Stimulated activated CD4-positive, alpha-beta T cell treated with anti-CD3 and anti-CD28 coated beads, Interleukin-15, amount 100 ng/mL, for 24 hours (primary cell): Measurements from ENCODE around the gene GABRG2.
"Not testable (repeated sequence)": the region's sequence is repeated elsewhere in the genome, so short reads cannot be mapped to it uniquely, and the experiment has no call there.

Experiments used
- DNase-seq: peaks from one replicate; pipeline ENCODE4 v3.0.0-alpha.2; 2020

GABRG2 gene

GRCh38 chr5:162067655-162068411 lies at the start of gene GABRG2:
Gene GABRG2 (plus strand): TSS chr5:162067773. CDS start chr5:162068000, 227 bp downstream.
- no peak for DNase-seq

GRCh38 chr5:162025312-162025711 lies 42.3 kb upstream of the GABRG2 start:
- no peak for DNase-seq

DNA sequence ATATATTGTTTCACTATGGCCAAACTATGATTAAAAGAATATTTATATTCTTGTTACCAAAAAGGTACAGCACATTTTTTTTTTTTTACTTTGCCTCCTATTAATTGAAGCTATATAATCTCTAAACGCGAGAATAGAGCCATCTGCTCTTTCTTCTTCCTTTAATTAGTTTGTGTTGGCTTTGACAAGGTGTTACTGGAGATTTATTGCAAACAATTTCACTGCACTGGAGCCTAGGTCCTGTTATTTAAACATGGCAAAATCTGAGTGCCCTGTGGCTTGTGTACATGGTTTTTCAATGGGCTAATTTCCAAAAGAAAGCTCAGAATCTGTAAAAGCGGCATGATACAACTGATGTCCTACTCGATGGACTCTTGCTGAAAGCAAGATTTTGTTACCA lies 40.8 kb upstream of the GABRG2 start:
- no peak for DNase-seq

- no peak for DNase-seq
Observed at GRCh38 chr5:162037431-162037830, 30.1 kb upstream of the GABRG2 start.

GRCh38 chr5:162047279-162047678 lies 20.3 kb upstream of the GABRG2 start:
- no peak for DNase-seq

GRCh38 chr5:162052676-162053075 lies 14.9 kb upstream of the GABRG2 start:
- no peak for DNase-seq

GRCh38 chr5:162055095-162055494 lies 12.5 kb upstream of the GABRG2 start:
- not testable (repeated sequence) for DNase-seq

GRCh38 chr5:162067162-162067561 lies 411 bp upstream of the GABRG2 start:
- DNase-seq, result no peak

- no peak for DNase-seq
Observed at GRCh38 chr5:162068412-162068811, 839 bp downstream of the GABRG2 start.

- no peak for DNase-seq
Observed at GRCh38 chr5:162068936-162069335, 1.4 kb downstream of the GABRG2 start.

DNA sequence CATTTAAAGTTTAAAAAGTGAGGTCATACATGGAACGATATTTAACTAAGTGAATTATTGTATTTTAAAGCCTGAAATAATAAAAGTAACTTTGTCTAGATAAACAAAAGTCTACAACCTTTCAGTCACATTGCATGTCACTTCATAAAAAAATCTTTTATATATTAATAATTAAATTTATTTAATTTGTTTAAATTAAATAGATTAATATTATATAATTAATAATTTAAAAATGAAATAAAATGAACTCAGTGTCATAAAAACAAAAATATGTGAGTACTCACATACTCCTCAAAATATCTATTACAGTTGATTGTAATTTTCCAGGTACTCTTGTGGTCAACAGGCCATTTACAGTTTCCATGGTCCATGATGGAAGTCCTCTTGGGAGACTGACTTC lies 11.2 kb downstream of the GABRG2 start:
- DNase-seq, result no peak

- no peak for DNase-seq
Observed at GRCh38 chr5:162091336-162091735, 23.8 kb downstream of the GABRG2 start.

DNA sequence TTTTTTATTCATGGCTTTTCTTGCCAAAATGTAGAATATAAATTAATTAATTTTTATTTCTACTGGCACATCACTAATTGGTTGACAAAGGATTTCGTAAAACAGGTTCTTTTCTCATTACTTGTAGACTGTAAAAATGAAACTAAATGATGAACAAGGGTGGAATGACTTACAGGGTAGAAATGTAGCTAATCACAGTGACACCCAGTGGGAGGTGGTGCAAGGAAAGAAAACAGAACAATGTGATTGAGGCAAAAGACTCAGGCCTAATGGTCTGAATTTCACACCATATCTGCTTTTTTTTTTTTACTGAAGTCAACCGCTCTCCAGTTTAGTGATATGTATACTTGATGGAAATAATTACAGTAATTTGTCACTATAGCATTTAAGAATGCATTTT lies 28.9 kb downstream of the GABRG2 start:
- no peak for DNase-seq

- no peak for DNase-seq
Observed at GRCh38 chr5:162107591-162107990, 40.0 kb downstream of the GABRG2 start.

DNA sequence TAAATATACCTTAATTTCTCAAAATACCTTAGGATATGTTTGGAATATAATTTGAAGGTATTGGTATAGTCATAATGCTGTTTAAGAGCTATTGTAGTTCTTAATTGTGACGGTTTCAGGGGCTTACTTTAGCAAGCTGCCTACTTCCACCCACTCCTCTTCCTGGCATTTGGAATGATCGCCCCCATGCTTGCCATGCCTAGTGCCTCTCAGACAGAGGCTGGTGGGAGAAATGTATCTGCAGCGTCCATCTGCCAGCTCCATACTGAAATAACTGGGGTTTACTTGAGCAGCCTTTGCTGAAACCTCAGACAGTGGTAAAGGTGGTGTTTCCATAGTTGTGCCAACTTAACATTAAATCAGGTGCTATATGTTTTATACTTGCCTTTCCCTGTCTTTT lies 52.2 kb downstream of the GABRG2 start:
- no peak for DNase-seq

DNA sequence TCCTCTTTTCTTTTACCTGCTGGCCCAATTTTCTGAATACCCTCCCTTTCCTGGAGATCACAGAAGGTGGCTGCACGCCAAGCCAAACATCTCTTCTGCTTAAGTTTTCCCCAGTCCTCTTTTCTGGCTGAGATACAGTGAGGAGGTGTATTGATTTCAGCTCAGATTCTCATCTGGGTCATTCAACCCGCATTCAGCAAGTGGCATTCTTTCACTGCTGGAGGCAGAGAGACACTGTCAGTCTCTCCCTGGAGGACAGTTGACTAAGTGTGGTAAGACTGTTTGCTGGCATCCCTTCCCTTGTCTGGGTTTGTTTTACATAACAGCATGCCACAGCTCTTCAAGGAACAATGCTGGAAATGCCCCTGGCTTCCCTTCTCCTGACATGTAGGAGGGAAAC lies 60.5 kb downstream of the GABRG2 start:
- no peak for DNase-seq

DNA sequence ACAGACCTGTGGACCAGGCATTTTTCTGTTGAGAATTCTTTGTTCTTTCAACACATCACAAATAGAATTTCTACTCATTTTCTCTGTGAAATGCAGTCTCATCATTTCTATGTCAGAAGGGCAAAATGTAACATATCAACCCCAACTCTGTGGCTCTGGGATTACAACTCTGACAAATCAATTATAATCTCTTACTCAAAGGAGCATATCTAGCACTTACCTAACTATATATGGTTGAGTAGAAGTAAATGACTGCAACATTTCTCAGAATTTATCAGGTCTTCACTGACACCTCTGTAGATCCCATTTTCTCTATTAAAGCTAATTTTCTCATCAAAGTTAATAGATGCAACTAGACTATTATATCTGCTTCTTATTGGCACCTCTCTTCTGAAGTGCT lies 64.8 kb downstream of the GABRG2 start:
- DNase-seq, result no peak

DNA sequence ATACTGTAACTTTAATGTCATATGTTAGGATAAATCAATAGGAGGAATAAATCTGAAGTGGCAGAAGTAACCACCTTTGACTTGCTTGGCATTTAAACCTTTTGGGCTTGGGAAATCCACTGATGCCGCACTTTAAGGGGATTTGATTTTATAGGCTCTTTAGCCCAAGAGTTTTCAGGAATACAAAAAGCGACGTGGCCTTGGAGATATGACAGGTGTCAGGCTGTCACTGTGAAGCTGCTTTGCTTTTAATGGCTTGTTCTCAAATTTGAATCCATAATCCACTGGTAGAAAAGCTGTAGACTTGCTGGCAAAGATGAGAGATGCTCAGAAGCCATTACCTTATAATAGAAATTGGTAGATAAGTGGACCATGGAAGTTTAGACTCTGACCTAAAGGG lies 71.6 kb downstream of the GABRG2 start:
- no peak for DNase-seq

- DNase-seq, result no peak
Observed at GRCh38 chr5:162154242-162154641, 86.7 kb downstream of the GABRG2 start.

DNA sequence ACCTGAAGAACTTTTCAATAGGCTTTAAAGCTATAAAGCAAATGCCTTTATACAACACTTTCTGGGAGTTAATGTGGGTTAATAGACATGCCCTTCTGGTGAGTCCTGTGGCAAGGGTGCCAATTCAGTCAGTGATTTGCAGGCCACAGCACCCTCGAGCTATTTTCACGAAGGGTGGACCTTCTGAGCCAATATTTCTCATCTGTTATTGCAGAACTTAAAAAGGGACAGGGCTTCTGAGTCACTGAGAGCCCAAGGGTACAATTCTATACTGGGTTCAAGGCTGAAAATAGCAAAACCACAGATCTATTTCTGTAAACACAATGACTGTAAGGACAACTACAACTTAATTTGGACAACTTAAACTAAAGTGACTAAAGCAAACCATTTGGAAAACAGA lies 92.8 kb downstream of the GABRG2 start:
- DNase-seq, result no peak

DNA sequence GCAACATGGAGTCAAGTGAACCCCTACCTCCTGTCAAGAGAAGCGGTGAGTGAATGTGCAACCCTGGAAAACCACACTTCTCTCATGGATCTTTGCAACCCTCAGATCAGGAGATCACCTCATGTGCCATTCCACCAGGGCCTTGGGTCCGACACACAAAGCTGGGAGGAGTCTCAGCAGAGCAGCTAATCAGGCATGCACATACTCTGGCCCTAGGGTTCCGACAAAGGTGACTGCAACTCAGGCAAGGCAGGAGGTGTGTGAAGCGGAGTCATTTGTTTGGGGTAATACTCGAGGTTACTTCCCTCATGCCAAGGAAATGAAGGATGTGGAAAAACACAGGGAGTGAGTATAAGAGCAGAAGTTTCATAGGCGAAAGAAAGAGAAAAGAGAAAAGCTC lies 96.1 kb downstream of the GABRG2 start:
- DNase-seq, result no peak

GRCh38 chr5:162174358-162174974 lies 106.9 kb downstream of the GABRG2 start:
- no peak for DNase-seq

GRCh38 chr5:162187371-162187770 lies 119.8 kb downstream of the GABRG2 start:
- no peak for DNase-seq

DNA sequence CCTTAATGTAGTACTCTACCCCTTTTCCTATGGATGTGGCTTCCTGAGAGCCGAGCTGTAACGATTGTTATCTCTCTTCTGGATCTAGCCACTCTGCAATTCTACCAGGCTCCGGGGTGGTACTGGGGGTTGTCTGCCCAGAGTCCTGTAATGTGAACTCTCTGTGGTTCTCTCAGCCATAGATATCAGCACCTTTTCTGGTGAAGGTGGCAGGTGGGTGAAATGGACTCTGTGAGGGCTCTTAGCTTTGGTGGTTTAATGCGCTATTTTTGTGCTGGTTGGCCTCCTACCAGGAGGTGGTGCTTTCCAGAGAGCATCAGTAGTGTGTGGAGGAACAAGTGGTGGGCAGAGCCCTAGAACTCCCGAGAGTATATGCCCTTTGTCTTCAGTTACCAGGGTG lies 122.1 kb downstream of the GABRG2 start:
- DNase-seq, result no peak

- DNase-seq, result no peak
Observed at GRCh38 chr5:162193012-162193411, 125.4 kb downstream of the GABRG2 start.
